IMR-90 (cell line): ENCODE results near the gene RUNX1. TPM values are rescaled to one million over a fixed set of nuclear protein-coding genes. Genes with fewer than 3 reads are reported as not detected.

ENCODE experiments used
- ATAC-seq: fragments of 200-7000 bp; cut with Tn5 transposase; 2 replicates; pipeline ENCODE4 v1.9.1; 2020; ENCODE audit warnings: low read depth, mild to moderate bottlenecking, moderate library complexity
- BruUV-seq: library from RNA; stranded (reverse); fragments of 400-500 nt; replicated peaks from 2 replicates; lab custom pipeline; 2021; lab: Mats Ljungman, UMichigan
- CTCF ChIA-PET: fragments of 300-600 bp; formaldehyde crosslinking; extraction: SDS; loops from one replicate; lab custom pipeline; 2021; ENCODE audit warnings: antibody characterized with exemption; lab: Yijun Ruan, JAX
- POLR2A ChIA-PET: fragments of 300-600 bp; sonication (Branson Sonifier 250); formaldehyde crosslinking; loops from one replicate; lab custom pipeline; 2022; ENCODE audit warnings: antibody characterized with exemption; ENCODE audit not compliant: unreplicated experiment; lab: Charles Lee
- DNase-seq: peaks from one replicate; pipeline ENCODE4 v3.0.0; 2013
- H2AFZ ChIP-seq: replicated peaks from 2 replicates; pipeline ENCODE3; 2013; ENCODE audit warnings: low read length, mild to moderate bottlenecking; ENCODE audit not compliant: poor library complexity
- H2AK5ac ChIP-seq: 2 replicates; pipeline ENCODE4 v1.6.1; 2013; ENCODE audit warnings: low read depth, low read length, inconsistent platforms
- H2AK9ac ChIP-seq: replicated peaks from 2 replicates; pipeline ENCODE3; 2013; ENCODE audit warnings: mild to moderate bottlenecking, low read depth, low read length, moderate library complexity; ENCODE audit not compliant: poor library complexity
- H2BK120ac ChIP-seq: 2 replicates; pipeline ENCODE4 v1.6.1; 2013; ENCODE audit warnings: low read depth, low read length, inconsistent platforms
- H2BK15ac ChIP-seq: 3 replicates; pipeline ENCODE4 v1.6.1; 2013; ENCODE audit warnings: low read depth, low read length, inconsistent platforms
- H2BK20ac ChIP-seq: 2 replicates; pipeline ENCODE4 v1.6.1; 2013; ENCODE audit warnings: low read depth, mild to moderate bottlenecking, inconsistent platforms, low read length, moderate library complexity
- H2BK5ac ChIP-seq: 2 replicates; pipeline ENCODE4 v1.6.1; 2013; ENCODE audit warnings: mild to moderate bottlenecking, low read depth, low read length, inconsistent platforms; ENCODE audit not compliant: poor library complexity, severe bottlenecking
- H3K14ac ChIP-seq: replicated peaks from 2 replicates; pipeline ENCODE4 v1.6.1; 2013; ENCODE audit warnings: low read depth, low read length, inconsistent platforms
- H3K18ac ChIP-seq: 2 replicates; pipeline ENCODE4 v1.6.1; 2013; ENCODE audit warnings: low read depth, low read length, control low read depth
- H3K23ac ChIP-seq: 2 replicates; pipeline ENCODE4 v1.6.1; 2013; ENCODE audit warnings: low read depth, low read length, inconsistent platforms
- H3K27ac ChIP-seq: 2 replicates; pipeline ENCODE4 v1.5.1; 2013; ENCODE audit warnings: mild to moderate bottlenecking, control low read depth, low read length; ENCODE audit not compliant: insufficient read depth
- H3K27me3 ChIP-seq: 2 replicates; pipeline ENCODE4 v1.6.1; 2013; ENCODE audit warnings: low read length; ENCODE audit not compliant: control insufficient read depth, insufficient read depth
- H3K36me3 ChIP-seq: 2 replicates; pipeline ENCODE4 v1.6.1; 2013; ENCODE audit warnings: low read length, mixed read lengths; ENCODE audit not compliant: control insufficient read depth, insufficient read depth
- H3K4ac ChIP-seq: 2 replicates; pipeline ENCODE4 v1.6.1; 2013; ENCODE audit warnings: low read depth, low read length, inconsistent platforms
- H3K4me1 ChIP-seq: 2 replicates; pipeline ENCODE4 v1.6.1; 2013; ENCODE audit warnings: low read length, mixed read lengths; ENCODE audit not compliant: control insufficient read depth, insufficient read depth
- H3K4me2 ChIP-seq: 2 replicates; pipeline ENCODE4 v1.6.1; 2013; ENCODE audit warnings: low read depth, mild to moderate bottlenecking, control low read depth, low read length, moderate library complexity
- H3K4me3 ChIP-seq: 2 replicates; pipeline ENCODE4 v1.5.1; 2013; ENCODE audit warnings: low read depth, mild to moderate bottlenecking, control low read depth, low read length, moderate library complexity; ENCODE audit not compliant: insufficient read depth
- H3K56ac ChIP-seq: 2 replicates; pipeline ENCODE4 v1.6.1; 2013; ENCODE audit warnings: low read length, inconsistent platforms; ENCODE audit not compliant: insufficient read depth; ENCODE audit errors: extremely low read depth
- H3K79me1 ChIP-seq, 2 experiments: 2 replicates each; pipeline ENCODE4 v1.6.1; 2013; ENCODE audit warnings: low read length in 2 of 2, inconsistent platforms in 1 of 2, low read depth in 1 of 2
- H3K9ac ChIP-seq: 2 replicates; pipeline ENCODE4 v1.6.1; 2013; ENCODE audit warnings: low read depth, low read length, control low read depth
- H3K9me1 ChIP-seq: 2 replicates; pipeline ENCODE4 v1.6.1; 2013; ENCODE audit warnings: low read length, inconsistent platforms; ENCODE audit not compliant: insufficient read depth
- H3K9me3 ChIP-seq: 2 replicates; pipeline ENCODE4 v1.6.1; 2013; ENCODE audit warnings: low read length; ENCODE audit not compliant: control insufficient read depth, insufficient read depth
- H4K20me1 ChIP-seq: 2 replicates; pipeline ENCODE4 v1.6.1; 2013; ENCODE audit warnings: low read length, inconsistent platforms; ENCODE audit not compliant: insufficient read depth
- H4K5ac ChIP-seq: 2 replicates; pipeline ENCODE4 v1.6.1; 2013; ENCODE audit warnings: mild to moderate bottlenecking, low read depth, low read length, control low read depth
- H4K8ac ChIP-seq, 2 experiments: 2 replicates each; pipeline ENCODE4 v1.6.1; 2013; ENCODE audit warnings: low read depth in 2 of 2, low read length in 2 of 2, control low read depth in 1 of 2, inconsistent platforms in 1 of 2
- H4K91ac ChIP-seq: 2 replicates; pipeline ENCODE4 v1.6.1; 2013; ENCODE audit warnings: low read depth, low read length, inconsistent platforms; ENCODE audit not compliant: insufficient read depth
- BHLHE40 ChIP-seq: fragments of 150-350 bp; IDR thresholded peaks from 2 replicates; pipeline ENCODE4 v1.6.1; 2016; ENCODE audit warnings: mild to moderate bottlenecking, low read depth, low read length
- RCOR1 ChIP-seq: IDR thresholded peaks from 2 replicates; pipeline ENCODE4 v1.6.1; 2012; ENCODE audit warnings: mild to moderate bottlenecking, low read length, improper control_type of control experiment; ENCODE audit not compliant: insufficient replicate concordance
- WGBS, 2 experiments: methylation state at CpG; one replicate each; pipeline versions ENCODE4 v1.1.5 to v1.1.7; 2013; ENCODE audit warnings: missing lambda C conversion rate in 2 of 2; ENCODE audit not compliant: insufficient read length in 1 of 2; ENCODE audit errors: extremely low coverage in 2 of 2; 5-methylcytosine and 5-hydroxymethylcytosine counted together
- dilution Hi-C: fragments of 300-500 bp; cut with HindIII; formaldehyde crosslinking; loops from one replicate; pipeline ENCODE4 v1.14.3; 2018; ENCODE audit warnings: low sequenced_read_pairs; ENCODE audit not compliant: unreplicated experiment
- in situ Hi-C: fragments of 300-500 bp; cut with MboI; formaldehyde crosslinking; loops from 3 replicates; pipeline ENCODE4 v1.14.3; 2019; ENCODE audit warnings: low sequenced_read_pairs, inconsistent platforms, mixed read lengths
- intact Hi-C: fragments of 100-400 bp; cut with micrococcal nuclease; formaldehyde crosslinking; loops from 2 replicates; pipeline ENCODE4 v1.10.0; 2022
- polyA plus RNA-seq, 3 experiments: library from polyadenylated mRNA; depleted of rRNA; stranded (reverse); fragments of >200 nt; gene quantifications; 2 replicates each; pipeline ENCODE4 v1.2.3, GENCODE V29; 2012; ENCODE audit warnings: low replicate concordance in 1 of 3
- total RNA-seq: library from RNA; depleted of rRNA; stranded (reverse); fragments of >200 nt; gene quantifications from 2 replicates; pipeline ENCODE4 v1.2.3, GENCODE V29; 2012

Gene RUNX1
- total and polyA plus RNA-seq, 2 of the 4 experiments (the other 2 are of a cell fraction): 34.5 to 56.5 TPM

GRCh38 chr21:34933609-34934335 lies 115.3 kb downstream of the RUNX1 start:
- ATAC-seq: no peak
- H3K23ac ChIP-seq: no peak overlapping the region; the same call in 1 of the 2 replicates
- H4K5ac ChIP-seq: peak overlapping the region; percentile 13; the same call in 1 of the 2 replicates
- no peak overlapping the region; the same call in 1 of the 2 replicates for H3K18ac ChIP-seq
- dilution Hi-C loops (no loop called here), intact Hi-C loops (no loop called here), in situ Hi-C loops (no loop called here)
- H2BK120ac ChIP-seq: no peak overlapping the region
- no peak overlapping the region; the same call in 1 of the 2 replicates for H2AK5ac ChIP-seq
- H3K4me3 ChIP-seq: no peak overlapping the region
- H3K4me2 ChIP-seq: no peak overlapping the region
- H3K56ac ChIP-seq: no peak overlapping the region
- no peaks in the 10 kb centered on the region for H4K20me1 ChIP-seq
- TF ChIP-seq BHLHE40 (no peak), RCOR1 (no peak)
- H3K79me1 ChIP-seq: peaks cover 0 to 6% of the 10 kb centered on the region in 2 experiments; a peak in 1 of 4 replicates
- no peak overlapping the region for H4K91ac ChIP-seq
- H3K9me3 ChIP-seq: no peaks in the 10 kb centered on the region
- H3K27me3 ChIP-seq: no peaks in the 10 kb centered on the region
- no peak overlapping the region for H2AFZ ChIP-seq
- H2AK9ac ChIP-seq: no peak overlapping the region
- no peak overlapping the region for H3K27ac ChIP-seq
- BruUV-seq: no TSS peak
- H2BK5ac ChIP-seq: no peak overlapping the region
- H3K4me1 ChIP-seq: peaks cover 16% of the 10 kb centered on the region
- WGBS, 2 experiments: 73% methylated on average over 2 of the region's 3 CpGs; no CpG with 5 or more reads in 1 of the 2 experiments
- CTCF ChIA-PET: no interaction called here
- no peak overlapping the region for H2BK20ac ChIP-seq
- DNase-seq: no peak
- no peaks in the 10 kb centered on the region for H3K36me3 ChIP-seq
- H3K4ac ChIP-seq: no peak overlapping the region
- 0 out of 3 replicates have a peak overlapping the region, but pooled peaks have one; percentile 10 for H2BK15ac ChIP-seq
- H4K8ac ChIP-seq: no peak overlapping the region
- POLR2A ChIA-PET: interaction anchor here (0.6 to 0.7 kb wide), 2 partner anchors 17 to 275 kb away, joined by 3 to 4 read pairs; no protein-coding TSS in a partner anchor
- peaks cover 2% of the 10 kb centered on the region; the same call in 1 of the 2 replicates for H3K9me1 ChIP-seq
- 0 out of 2 replicates have a peak overlapping the region, but pooled peaks have one; percentile 21 for H3K14ac ChIP-seq
- no peak overlapping the region for H3K9ac ChIP-seq
